Panc1 (cell line): ENCODE data around the gene GDF7. TPM values are rescaled to one million over a fixed set of nuclear protein-coding genes. Genes with fewer than 3 reads are reported as not detected.

ENCODE experiments used
- ATAC-seq: fragments of 200-7000 bp; cut with Tn5 transposase; 2 replicates; pipeline ENCODE4 v1.9.1; 2020; ENCODE audit warnings: mild to moderate bottlenecking, moderate library complexity
- BruUV-seq: library from RNA; stranded (reverse); fragments of 400-500 nt; replicated peaks from 2 replicates; lab custom pipeline; 2021; lab: Mats Ljungman, UMichigan
- CTCF ChIA-PET: fragments of 300-600 bp; sonication (Branson Sonifier 250); formaldehyde crosslinking; loops from one replicate; lab custom pipeline; 2022; ENCODE audit warnings: antibody characterized with exemption; lab: Charles Lee
- POLR2A ChIA-PET: fragments of 300-600 bp; sonication (Branson Sonifier 250); formaldehyde crosslinking; loops from one replicate; lab custom pipeline; 2022; ENCODE audit warnings: antibody characterized with exemption; lab: Charles Lee
- DNase-seq: peaks from one replicate; pipeline ENCODE4 v3.0.0-alpha.2; 2010; ENCODE audit warnings: low read depth, low spot score
- H3K27ac ChIP-seq: 2 replicates; pipeline ENCODE4 v1.5.1; 2011; ENCODE audit warnings: mild to moderate bottlenecking, low read length, inconsistent platforms
- H3K27me3 ChIP-seq: fragments of 200-500 bp; sonication (Bioruptor generic); 2 replicates; pipeline ENCODE4 v1.6.0; 2014; ENCODE audit warnings: low read length, inconsistent platforms; ENCODE audit not compliant: control insufficient read depth, insufficient read depth
- H3K36me3 ChIP-seq: fragments of 200-500 bp; sonication (Bioruptor generic); 2 replicates; pipeline ENCODE4 v1.5.1; 2014; ENCODE audit warnings: inconsistent platforms, mild to moderate bottlenecking, low read length, moderate library complexity; ENCODE audit not compliant: control insufficient read depth, insufficient read depth
- H3K4me1 ChIP-seq: 2 replicates; pipeline ENCODE4 v1.5.1; 2011; ENCODE audit warnings: inconsistent platforms, mild to moderate bottlenecking, low read length, moderate library complexity; ENCODE audit not compliant: control insufficient read depth, insufficient read depth
- H3K4me3 ChIP-seq, 2 experiments: 2 replicates each; pipeline ENCODE4 v1.5.1; 2011 to 2012; ENCODE audit warnings: low read depth in 2 of 2, low read length in 2 of 2, mild to moderate bottlenecking in 2 of 2, inconsistent platforms in 1 of 2, moderate library complexity in 1 of 2
- H3K9me3 ChIP-seq: fragments of 200-500 bp; sonication (Bioruptor generic); 2 replicates; pipeline ENCODE4 v1.5.1; 2014; ENCODE audit warnings: low read depth, mild to moderate bottlenecking, inconsistent platforms, low read length, moderate library complexity; ENCODE audit not compliant: control insufficient read depth, insufficient read depth
- CTCF ChIP-seq: fragments of 450-650 bp; IDR thresholded peaks from 2 replicates; pipeline ENCODE4 v1.5.1; 2017; ENCODE audit warnings: mild to moderate bottlenecking
- POLR2AphosphoS5 ChIP-seq: IDR thresholded peaks from 2 replicates; pipeline ENCODE4 v1.6.1; 2012; ENCODE audit warnings: mild to moderate bottlenecking, low read depth, low read length, moderate library complexity
- REST ChIP-seq, 2 experiments: IDR thresholded peaks; 2 replicates each; pipeline ENCODE4 v1.6.1; 2011 to 2012; ENCODE audit warnings: low read depth in 2 of 2, control low read depth in 1 of 2, low read length in 1 of 2, mild to moderate bottlenecking in 1 of 2, moderate library complexity in 1 of 2; ENCODE audit not compliant: insufficient read depth in 1 of 2
- SIN3A ChIP-seq: IDR thresholded peaks from 2 replicates; pipeline ENCODE4 v1.6.1; 2012; ENCODE audit warnings: low read depth, mild to moderate bottlenecking, low read length, moderate library complexity, borderline replicate concordance; ENCODE audit not compliant: insufficient read depth
- TCF7L2 ChIP-seq: IDR thresholded peaks from 2 replicates; pipeline ENCODE4 v1.6.1; 2011; ENCODE audit warnings: mild to moderate bottlenecking, low read depth, low read length, inconsistent platforms
- in situ Hi-C: cut with HindIII; loops from 2 replicates; pipeline ENCODE4 v1.10.0; 2016; ENCODE audit warnings: low sequenced_read_pairs, low pct_unique_long_range_greater_than_20kb
- intact Hi-C: fragments of 100-400 bp; cut with micrococcal nuclease; formaldehyde crosslinking; loops from one replicate; pipeline ENCODE4 v1.10.0; 2022; ENCODE audit not compliant: unreplicated experiment
- total RNA-seq: library from RNA; stranded (reverse); gene quantifications from one replicate; pipeline ENCODE4 v1.2.1, GENCODE V29; 2021; ENCODE audit not compliant: unreplicated experiment

GDF7 gene
- total RNA-seq, 1 experiment from 2014 or later = not detected

- DNase-seq (no peak), ATAC-seq (no peak)
- ChIA-PET CTCF (no interaction called here), POLR2A (no interaction called here)
- BruUV-seq = no TSS peak
- H3K4me3 ChIP-seq = no peak overlapping the region
- no peaks in the 10 kb centered on the region for H3K36me3 ChIP-seq
- H3K27me3 ChIP-seq = no peaks in the 10 kb centered on the region
- no peak overlapping the region for H3K27ac ChIP-seq
- H3K9me3 ChIP-seq = no peaks in the 10 kb centered on the region
- no peak for TF ChIP-seq TCF7L2
- TF ChIP-seq POLR2AphosphoS5 = no peak
- TF ChIP-seq REST (IDR thresholded peaks at IDR 0.05; ENCODE audit: insufficient read depth in 1 of 2, low read depth in 2 of 2, low read length in 1 of 2) = no peak
- TF ChIP-seq SIN3A = no peak
- TF ChIP-seq CTCF = no peak
- intact Hi-C loops (no loop called here), in situ Hi-C loops (no loop called here)
- no peaks in the 10 kb centered on the region for H3K4me1 ChIP-seq
Observed at GRCh38 chr2:20680744-20681375, 13.9 kb downstream of the GDF7 start.

- no TSS peak for BruUV-seq
- ATAC-seq (no peak), DNase-seq (no peak)
- Histone ChIP-seq H3K27ac (no peak overlapping the region), H3K27me3 (no peaks in the 10 kb centered on the region), H3K4me1 (no peaks in the 10 kb centered on the region), H3K36me3 (no peaks in the 10 kb centered on the region), H3K4me3 (no peak overlapping the region), H3K9me3 (no peaks in the 10 kb centered on the region)
- intact Hi-C loops (no loop called here), in situ Hi-C loops (no loop called here)
- TF ChIP-seq CTCF = peak; percentile 72
- no peak for TF ChIP-seq POLR2AphosphoS5
- POLR2A ChIA-PET = no interaction called here
- CTCF ChIA-PET = no interaction called here
Observed at GRCh38 chr2:20682167-20682920, 15.4 kb downstream of the GDF7 start.
